Stimulated activated CD4-positive, alpha-beta T cell treated with anti-CD3 and anti-CD28 coated beads, Interleukin-4, amount 100 ng/mL, for 24 hours (primary cell): ENCODE measurements around the gene ZSCAN16.
"Not testable (repeated sequence)": the region's sequence is repeated elsewhere in the genome, so short reads cannot be mapped to it uniquely, and the experiment has no call there.

Experiments used
- DNase-seq: peaks from one replicate; pipeline ENCODE4 v3.0.0-alpha.2; 2020

Gene ZSCAN16

DNA sequence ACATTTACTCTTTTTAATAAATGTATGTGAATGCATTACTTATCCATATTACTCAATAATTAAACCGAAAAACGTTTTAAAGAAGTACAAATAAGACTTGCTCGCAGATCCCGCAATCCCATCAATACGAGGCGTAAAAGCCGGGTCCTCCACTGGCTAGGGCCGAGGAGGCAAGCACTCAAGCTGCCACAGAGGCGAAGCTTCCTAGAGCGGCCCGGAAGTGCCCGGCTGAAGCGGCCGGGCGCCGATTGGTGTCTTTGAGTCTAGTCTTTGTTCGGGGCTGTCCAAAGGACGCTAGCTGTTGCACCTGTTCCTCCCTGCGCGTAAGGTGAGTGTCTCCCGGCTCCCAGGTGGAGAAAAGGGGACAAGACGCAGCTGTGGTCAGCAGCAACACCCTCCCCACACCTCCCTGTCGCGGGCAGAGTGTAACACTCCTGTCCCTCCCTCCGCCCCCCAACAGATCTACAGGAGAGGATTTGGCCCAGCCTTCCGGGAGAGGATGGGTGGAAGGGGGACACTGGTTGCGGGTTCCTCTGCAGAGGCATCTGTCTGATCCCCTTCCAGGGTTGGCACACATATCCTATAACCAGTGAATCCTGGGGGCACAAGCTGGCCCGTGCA is at the start of gene ZSCAN16:
Gene ZSCAN16 (plus strand): TSS at position 260 of the 621 bp plus-strand sequence. CDS start 835 bp downstream, outside the sequence.
- DNase-seq, result peak; percentile 78

- DNase-seq, result no peak
Observed at GRCh38 chr6:28078050-28078449, 46.4 kb upstream of the ZSCAN16 start.

GRCh38 chr6:28078836-28079235 is 45.6 kb upstream of the ZSCAN16 start:
- no peak for DNase-seq

DNA sequence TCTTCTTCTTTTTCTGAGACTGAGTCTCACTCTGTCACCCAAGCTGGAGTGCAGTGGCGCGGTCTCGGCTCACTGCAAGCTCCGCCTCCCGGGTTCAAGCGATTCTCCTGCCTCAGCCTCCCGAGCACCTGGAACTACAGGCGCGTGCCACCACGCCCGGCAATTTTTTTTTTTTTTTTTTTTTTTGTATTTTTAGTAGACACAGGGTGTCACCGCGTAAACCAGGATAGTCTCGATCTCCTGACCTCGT is 44.1 kb upstream of the ZSCAN16 start, which contains the start of gene ZNF165:
Gene ZNF165 (plus strand): TSS at position 188 of the 250 bp plus-strand sequence. CDS start 4,913 bp downstream, outside the sequence.
- not testable (repeated sequence) for DNase-seq

DNA sequence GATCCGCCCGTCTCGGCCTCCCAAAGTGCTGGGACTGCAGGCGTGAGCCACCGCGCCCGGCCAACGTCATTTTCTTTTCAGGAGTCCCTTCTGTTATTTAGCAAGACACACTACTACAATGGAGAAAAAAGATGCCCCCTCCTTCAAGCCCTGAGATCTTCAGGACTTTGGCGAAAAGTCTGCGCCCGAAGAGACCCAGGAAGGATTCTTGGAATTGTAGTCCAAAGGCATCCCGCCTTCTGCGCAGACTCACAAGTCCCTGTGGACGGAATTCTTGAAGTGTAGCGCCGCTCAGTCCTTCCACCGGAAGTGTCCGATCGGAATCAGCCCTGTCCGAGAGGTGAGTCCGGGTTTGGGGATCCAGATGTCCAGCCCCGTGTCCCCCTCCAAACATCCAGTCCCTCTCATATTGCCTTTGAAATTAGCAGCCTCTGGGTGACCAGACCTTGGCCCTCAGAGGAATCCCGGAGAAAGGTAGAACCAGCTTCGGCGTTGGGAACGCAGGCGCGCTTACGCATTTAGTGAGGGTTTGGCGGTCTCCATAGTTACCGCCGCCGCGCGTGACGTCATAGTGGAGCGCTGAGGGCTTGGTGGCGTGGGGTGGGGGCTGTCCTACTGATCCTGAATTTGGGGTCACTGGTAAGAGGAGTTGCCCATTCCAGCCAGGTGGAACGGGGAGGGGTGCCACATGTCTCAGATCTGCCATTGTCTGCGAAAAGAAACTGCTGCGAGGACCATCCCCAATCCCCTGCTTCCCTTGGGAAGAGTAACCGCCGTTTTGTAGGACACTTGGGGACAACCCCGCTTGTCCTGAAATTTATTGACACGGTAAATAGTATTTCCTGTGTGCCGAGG is 43.6 kb upstream of the ZSCAN16 start:
- DNase-seq, result peak; percentile 92

- peak; percentile 13 for DNase-seq
Observed at GRCh38 chr6:28081486-28081751, 43.0 kb upstream of the ZSCAN16 start.

- no peak for DNase-seq
Observed at GRCh38 chr6:28082939-28083338, 41.5 kb upstream of the ZSCAN16 start.

DNA sequence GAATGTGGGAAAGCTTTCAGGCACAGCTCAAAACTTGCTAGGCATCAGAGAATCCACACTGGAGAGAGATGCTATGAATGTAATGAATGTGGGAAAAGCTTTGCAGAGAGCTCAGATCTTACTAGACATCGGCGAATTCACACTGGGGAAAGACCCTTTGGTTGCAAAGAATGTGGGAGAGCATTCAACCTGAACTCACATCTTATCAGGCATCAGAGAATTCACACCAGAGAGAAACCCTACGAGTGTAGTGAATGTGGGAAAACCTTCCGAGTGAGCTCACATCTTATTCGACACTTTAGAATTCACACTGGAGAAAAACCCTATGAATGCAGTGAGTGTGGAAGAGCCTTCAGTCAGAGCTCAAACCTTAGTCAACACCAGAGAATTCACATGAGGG is 35.4 kb upstream of the ZSCAN16 start:
- no peak for DNase-seq

- no peak for DNase-seq
Observed at GRCh38 chr6:28090917-28091586, 33.4 kb upstream of the ZSCAN16 start.

GRCh38 chr6:28102222-28102621 is 22.2 kb upstream of the ZSCAN16 start:
- DNase-seq, result not testable (repeated sequence)

DNA sequence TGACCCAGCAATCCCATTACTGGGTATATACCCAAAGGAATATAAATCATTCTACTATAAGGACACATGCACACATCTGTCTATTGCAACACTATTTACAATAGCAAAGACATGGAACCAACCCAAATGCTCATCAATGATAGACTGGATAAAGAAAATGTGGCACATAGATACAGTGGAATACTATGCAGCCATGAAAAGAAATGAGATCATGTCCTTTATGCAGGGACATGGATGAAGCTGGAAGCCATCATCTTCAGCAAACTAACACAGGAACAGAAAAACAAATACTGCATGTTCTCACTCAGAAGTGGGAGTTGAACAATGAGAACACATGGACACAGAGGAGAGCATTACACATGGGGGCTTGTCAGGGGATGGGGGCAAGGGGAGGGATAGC is 21.7 kb upstream of the ZSCAN16 start:
- not testable (repeated sequence) for DNase-seq

- peak; percentile 84 for DNase-seq
Observed at GRCh38 chr6:28104392-28105244, 19.8 kb upstream of the ZSCAN16 start.

DNA sequence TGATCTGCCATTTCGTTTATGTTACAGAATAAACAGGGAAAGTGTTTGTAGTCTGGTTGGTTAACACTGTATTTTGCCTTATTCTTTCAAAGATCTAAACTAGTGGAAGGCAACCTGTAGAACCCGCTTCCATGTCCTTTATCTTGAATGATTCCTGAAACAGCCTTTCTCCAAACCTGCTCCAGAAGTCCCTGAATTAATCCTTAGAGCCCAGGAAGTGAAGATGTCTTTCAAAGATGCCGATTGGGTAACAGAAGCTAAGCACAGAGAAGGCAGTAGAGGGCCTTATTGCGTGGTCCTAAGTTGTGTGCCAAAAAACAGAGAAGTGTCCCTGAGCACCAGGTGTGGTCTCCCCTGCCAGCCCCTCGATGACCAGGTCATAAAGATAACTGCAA is 19.2 kb upstream of the ZSCAN16 start:
- DNase-seq, result no peak

GRCh38 chr6:28107506-28107905 is 16.9 kb upstream of the ZSCAN16 start:
- DNase-seq, result no peak

- no peak for DNase-seq
Observed at GRCh38 chr6:28111964-28112363, 12.4 kb upstream of the ZSCAN16 start.

DNA sequence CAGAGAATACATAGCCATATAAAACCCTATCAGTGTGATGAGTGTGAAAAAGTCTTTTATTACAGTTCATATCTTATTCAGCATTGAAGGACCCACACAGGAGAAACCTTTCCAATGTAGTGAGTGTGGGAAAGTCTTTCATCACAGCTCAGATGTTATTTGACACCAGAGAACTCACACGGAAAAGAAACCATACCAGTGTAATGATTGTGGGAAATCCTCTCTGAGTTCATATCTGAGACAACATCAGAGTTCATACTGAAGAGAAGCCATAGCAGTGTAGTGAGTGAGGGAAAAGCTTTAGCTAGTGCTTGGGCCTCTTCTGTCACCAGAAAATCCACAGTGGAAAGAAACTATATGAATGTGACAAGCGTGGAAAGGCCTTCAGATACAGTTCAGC is 8.6 kb upstream of the ZSCAN16 start:
- DNase-seq, result no peak

DNA sequence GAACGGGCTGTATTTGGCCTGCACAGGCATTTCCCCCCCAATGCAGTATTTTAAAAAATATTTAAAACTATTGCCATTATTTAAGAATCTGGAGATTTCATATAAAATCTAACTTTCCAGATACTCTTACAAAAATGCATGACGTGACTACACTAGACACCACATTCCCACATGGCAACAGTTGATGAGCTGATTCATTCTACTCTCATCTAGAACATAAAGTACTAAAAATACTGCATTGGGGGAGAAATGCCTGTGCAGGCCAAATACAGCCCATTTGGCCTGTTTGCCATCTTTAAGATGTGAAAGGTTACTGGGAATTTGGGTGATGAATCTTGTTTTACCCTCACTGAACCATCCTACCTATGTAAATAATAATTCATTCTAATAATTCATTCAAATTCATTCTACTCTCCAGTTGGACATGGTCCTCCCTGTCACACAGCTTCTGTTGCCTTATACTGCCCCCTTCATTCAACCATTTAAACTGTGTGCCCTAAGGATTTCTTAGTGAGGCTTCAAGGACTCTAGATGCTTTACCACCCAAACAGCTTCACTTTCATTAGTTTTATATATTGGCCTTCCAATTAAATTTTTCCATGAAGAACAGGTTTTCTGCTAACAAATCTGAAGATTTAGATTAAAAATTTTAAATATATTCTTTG is 6.9 kb upstream of the ZSCAN16 start:
- DNase-seq, result no peak

DNA sequence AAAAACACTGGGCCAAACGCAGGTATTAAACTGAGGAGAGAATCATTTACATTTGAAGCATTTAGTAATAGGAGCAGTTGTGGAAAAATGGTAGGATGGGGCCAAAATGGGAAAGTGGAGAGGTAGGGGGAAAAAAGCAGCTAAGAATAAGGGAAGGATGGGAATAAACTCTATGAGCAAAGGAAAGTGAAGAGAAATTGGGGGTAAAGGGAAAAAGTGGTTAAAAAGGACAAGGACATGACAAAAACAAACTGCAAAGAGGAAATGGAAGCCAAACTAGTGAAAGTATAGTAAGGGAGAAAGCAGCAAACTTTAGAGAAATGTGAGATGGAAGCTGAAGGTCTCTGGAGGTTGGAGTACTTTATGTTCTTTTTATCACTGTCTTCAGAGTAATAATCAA is 6.2 kb upstream of the ZSCAN16 start:
- no peak for DNase-seq

- no peak for DNase-seq
Observed at GRCh38 chr6:28121876-28122275, 2.5 kb upstream of the ZSCAN16 start.

DNA sequence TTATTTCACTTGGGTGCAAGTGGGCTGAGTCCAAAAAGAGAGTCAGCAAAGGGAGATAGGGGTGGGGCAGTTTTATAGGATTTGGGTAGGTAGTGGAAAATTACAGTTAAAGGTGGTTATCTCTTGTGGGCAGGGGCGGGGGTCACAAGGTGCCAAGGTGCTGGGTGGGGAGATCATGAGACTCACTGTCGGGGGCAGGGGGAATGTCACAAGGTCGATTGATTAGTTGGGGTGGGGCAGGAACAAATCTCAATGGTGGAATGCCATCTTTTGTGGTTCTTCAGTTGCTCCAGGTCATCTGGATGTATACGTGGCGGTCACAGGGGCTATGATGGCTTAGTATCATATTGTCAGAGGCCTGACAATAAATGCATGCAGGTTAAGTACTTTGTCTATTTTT is 2.1 kb upstream of the ZSCAN16 start:
- not testable (repeated sequence) for DNase-seq

DNA sequence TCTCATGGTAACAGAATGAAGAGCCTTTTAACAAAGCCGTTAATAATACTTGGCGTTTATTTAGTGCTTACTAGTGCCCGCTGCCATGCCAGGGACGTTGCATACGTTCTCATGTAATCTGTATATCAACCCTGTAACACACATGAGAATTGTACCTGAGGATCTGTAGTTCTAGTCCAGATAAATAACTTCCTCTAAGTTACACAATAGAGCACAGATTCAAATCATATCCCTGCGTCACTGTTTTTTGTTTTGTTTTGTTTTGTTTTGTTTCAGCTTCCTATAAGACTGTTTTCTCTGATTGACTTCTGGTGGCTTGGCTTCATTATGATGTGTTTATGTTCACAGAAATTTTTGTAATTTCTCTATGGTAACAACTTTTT is 553 bp downstream of the ZSCAN16 start:
- DNase-seq, result no peak

DNA sequence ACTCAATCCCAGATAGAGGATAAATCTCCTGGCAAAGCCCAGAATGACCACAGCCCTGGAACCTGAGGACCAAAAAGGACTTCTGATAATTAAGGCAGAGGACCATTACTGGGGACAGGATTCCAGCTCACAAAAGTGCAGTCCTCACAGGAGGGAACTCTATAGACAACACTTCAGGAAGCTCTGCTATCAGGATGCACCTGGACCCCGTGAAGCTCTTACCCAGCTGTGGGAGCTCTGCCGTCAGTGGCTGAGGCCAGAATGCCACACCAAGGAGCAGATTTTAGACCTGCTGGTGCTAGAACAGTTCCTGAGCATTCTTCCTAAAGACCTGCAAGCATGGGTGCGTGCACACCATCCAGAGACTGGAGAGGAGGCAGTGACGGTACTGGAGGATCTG is 992 bp downstream of the ZSCAN16 start:
- DNase-seq, result no peak

DNA sequence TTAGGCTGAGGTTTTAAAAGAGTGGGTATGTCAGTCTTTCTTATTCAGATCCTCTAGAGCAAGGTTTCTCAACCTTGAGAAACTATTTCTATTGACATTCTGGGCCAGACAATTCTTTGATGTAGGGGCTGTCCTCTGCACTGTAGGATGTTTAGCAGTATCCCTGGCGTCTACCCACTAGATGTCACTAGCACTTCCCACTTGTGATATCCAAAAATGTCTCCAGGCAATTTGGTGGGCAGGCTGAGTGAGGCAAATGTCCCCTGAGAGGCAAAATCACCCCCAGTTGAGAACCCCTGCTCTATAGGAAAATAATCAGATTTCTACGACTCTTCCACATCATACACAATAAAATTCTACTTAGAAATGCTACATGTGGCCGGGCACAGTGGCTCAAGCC is 9.6 kb downstream of the ZSCAN16 start:
- DNase-seq, result peak; percentile 32
